ENCODE results near the gene IKZF2.

The IKZF2 gene

GRCh38 chr2:213164263-213164662 lies 12.9 kb upstream of the IKZF2 start:
- TF ChIP-seq CTCF (IDR thresholded peaks at IDR 0.05), result no peak

- TF ChIP-seq CTCF (IDR thresholded peaks at IDR 0.05), result no peak
These were observed 11.2 kb upstream of the IKZF2 start for GRCh38 chr2:213162516-213163118.

GRCh38 chr2:213161759-213162515 lies 10.5 kb upstream of the IKZF2 start:
- no peak for TF ChIP-seq CTCF (IDR thresholded peaks at IDR 0.05)

GRCh38 chr2:213159768-213160167 lies 8.4 kb upstream of the IKZF2 start:
- no peak for TF ChIP-seq CTCF (IDR thresholded peaks at IDR 0.05)

- TF ChIP-seq CTCF (IDR thresholded peaks at IDR 0.05), result no peak
These were observed 5.8 kb upstream of the IKZF2 start for GRCh38 chr2:213157242-213157641.

GRCh38 chr2:213156717-213157116 lies 5.3 kb upstream of the IKZF2 start:
- TF ChIP-seq CTCF (IDR thresholded peaks at IDR 0.05), result no peak

GRCh38 chr2:213152888-213153287 lies 1.5 kb upstream of the IKZF2 start:
- no peak for TF ChIP-seq CTCF (IDR thresholded peaks at IDR 0.05)
